Activated T-helper 1 cell treated with anti-CD3 and anti-CD28 coated beads, Interleukin-12 subunit alpha, Interleukin-12 subunit beta, Interleukin-2, Interleukin-4 antibody, amounts not matched to agents 30 ng/mL and 10 ng/mL and 1 ng/mL, durations not matched to agents 14 hours and 24 hours and 36 hours (primary cell): ENCODE measurements around the gene MRPL19. TPM values are rescaled to one million over a fixed set of nuclear protein-coding genes. Genes with fewer than 3 reads are reported as not detected.

Experiments used
- DNase-seq: peaks from one replicate; pipeline ENCODE4 v3.0.0; 2021; ENCODE audit warnings: low spot score
- H3K27ac Mint-ChIP-seq: one replicate; pipeline ENCODE4 v1.8.0; 2021; ENCODE audit warnings: mild to moderate bottlenecking, mixed read lengths
- H3K27me3 Mint-ChIP-seq: one replicate; pipeline ENCODE4 v1.8.0; 2022; ENCODE audit warnings: mild to moderate bottlenecking, moderate library complexity, mixed read lengths; ENCODE audit not compliant: insufficient read depth
- H3K36me3 Mint-ChIP-seq: one replicate; pipeline ENCODE4 v1.8.0; 2021; ENCODE audit warnings: low read depth, mixed read lengths
- H3K4me1 Mint-ChIP-seq: one replicate; pipeline ENCODE4 v1.8.0; 2021; ENCODE audit warnings: low read depth, mixed read lengths
- H3K4me3 Mint-ChIP-seq: one replicate; pipeline ENCODE4 v1.8.0; 2021; ENCODE audit warnings: mild to moderate bottlenecking, moderate library complexity, mixed read lengths
- H3K9me3 Mint-ChIP-seq: one replicate; pipeline ENCODE4 v1.8.0; 2021; ENCODE audit warnings: mixed read lengths
- intact Hi-C: fragments of 100-400 bp; cut with micrococcal nuclease; formaldehyde crosslinking; loops from one replicate; pipeline ENCODE4 v1.15.1; 2024
- total RNA-seq: library from RNA; stranded (reverse); gene quantifications from 2 replicates; pipeline ENCODE4 v1.2.3, GENCODE V29; 2022

MRPL19 gene
- total RNA-seq, 1 donor from 2014 or later: 75.0 TPM

- intact Hi-C loops: no loop called here
- no peak overlapping the region for H3K27ac Mint-ChIP-seq
- H3K4me1 Mint-ChIP-seq: no peaks in the 10 kb centered on the region
- peaks cover 17% of the 10 kb centered on the region for H3K27me3 Mint-ChIP-seq
- H3K36me3 Mint-ChIP-seq: no peaks in the 10 kb centered on the region
- H3K4me3 Mint-ChIP-seq: no peak overlapping the region
- no peaks in the 10 kb centered on the region for H3K9me3 Mint-ChIP-seq
- DNase-seq: no peak
These were observed 24.1 kb upstream of the MRPL19 start for GRCh38 chr2:75622500-75622899.

- DNase-seq: no peak
- Mint-ChIP-seq H3K9me3 (no peaks in the 10 kb centered on the region), H3K27ac (no peak overlapping the region), H3K27me3 (peaks cover 17% of the 10 kb centered on the region), H3K4me3 (no peak overlapping the region), H3K36me3 (no peaks in the 10 kb centered on the region), H3K4me1 (no peaks in the 10 kb centered on the region)
- intact Hi-C loops: no loop called here
These were observed 23.7 kb upstream of the MRPL19 start for GRCh38 chr2:75622929-75623328.

- Mint-ChIP-seq H3K4me1 (no peaks in the 10 kb centered on the region), H3K27ac (no peak overlapping the region), H3K4me3 (no peak overlapping the region), H3K9me3 (no peaks in the 10 kb centered on the region), H3K36me3 (no peaks in the 10 kb centered on the region), H3K27me3 (peaks cover 13% of the 10 kb centered on the region)
- DNase-seq: peak; percentile 26
- intact Hi-C loops: loop anchor here (5.0 kb wide), 2 partner anchors 161 to 936 kb away; no protein-coding TSS in a partner anchor
These were observed 18.6 kb upstream of the MRPL19 start for GRCh38 chr2:75627902-75628504.

- H3K4me3 Mint-ChIP-seq: no peak overlapping the region
- DNase-seq: no peak
- peaks cover 14% of the 10 kb centered on the region for H3K27me3 Mint-ChIP-seq
- H3K36me3 Mint-ChIP-seq: no peaks in the 10 kb centered on the region
- intact Hi-C loops: no loop called here
- no peak overlapping the region for H3K27ac Mint-ChIP-seq
- no peaks in the 10 kb centered on the region for H3K4me1 Mint-ChIP-seq
- no peaks in the 10 kb centered on the region for H3K9me3 Mint-ChIP-seq
These were observed 14.4 kb upstream of the MRPL19 start for GRCh38 chr2:75632091-75632701.

GRCh38 chr2:75632813-75633212 is 13.8 kb upstream of the MRPL19 start:
- peaks cover 15% of the 10 kb centered on the region for H3K27me3 Mint-ChIP-seq
- H3K4me1 Mint-ChIP-seq: no peaks in the 10 kb centered on the region
- H3K27ac Mint-ChIP-seq: no peak overlapping the region
- intact Hi-C loops: no loop called here
- H3K36me3 Mint-ChIP-seq: no peaks in the 10 kb centered on the region
- no peak overlapping the region for H3K4me3 Mint-ChIP-seq
- no peaks in the 10 kb centered on the region for H3K9me3 Mint-ChIP-seq
- no peak for DNase-seq

- DNase-seq: no peak
- no peak overlapping the region for H3K27ac Mint-ChIP-seq
- peaks cover 21% of the 10 kb centered on the region for H3K27me3 Mint-ChIP-seq
- intact Hi-C loops: no loop called here
- no peaks in the 10 kb centered on the region for H3K36me3 Mint-ChIP-seq
- H3K4me3 Mint-ChIP-seq: no peak overlapping the region
- H3K9me3 Mint-ChIP-seq: no peaks in the 10 kb centered on the region
- H3K4me1 Mint-ChIP-seq: no peaks in the 10 kb centered on the region
These were observed 13.0 kb upstream of the MRPL19 start for GRCh38 chr2:75633620-75634019.

GRCh38 chr2:75634945-75635344 is 11.6 kb upstream of the MRPL19 start:
- Mint-ChIP-seq H3K27ac (no peak overlapping the region), H3K36me3 (no peaks in the 10 kb centered on the region), H3K27me3 (peaks cover 27% of the 10 kb centered on the region), H3K4me3 (no peak overlapping the region), H3K9me3 (no peaks in the 10 kb centered on the region), H3K4me1 (peaks cover under 1% of the 10 kb centered on the region)
- DNase-seq: no peak
- intact Hi-C loops: no loop called here

GRCh38 chr2:75637568-75637967 is 9.0 kb upstream of the MRPL19 start:
- Mint-ChIP-seq H3K27me3 (peaks cover 25% of the 10 kb centered on the region), H3K4me3 (no peak overlapping the region), H3K4me1 (peaks cover 12% of the 10 kb centered on the region), H3K27ac (no peak overlapping the region), H3K36me3 (no peaks in the 10 kb centered on the region), H3K9me3 (no peaks in the 10 kb centered on the region)
- no peak for DNase-seq
- intact Hi-C loops: no loop called here

- intact Hi-C loops: loop anchor here (1.0 kb wide), 1 partner anchor 37 kb away; no protein-coding TSS in a partner anchor
- H3K36me3 Mint-ChIP-seq: peaks cover 4% of the 10 kb centered on the region
These were observed 5.9 kb upstream of the MRPL19 start for GRCh38 chr2:75640621-75641121.

GRCh38 chr2:75641587-75641986 is 5.0 kb upstream of the MRPL19 start:
- Mint-ChIP-seq H3K4me1 (peaks cover 19% of the 10 kb centered on the region), H3K27me3 (peaks cover 18% of the 10 kb centered on the region), H3K9me3 (no peaks in the 10 kb centered on the region), H3K27ac (no peak overlapping the region), H3K4me3 (no peak overlapping the region), H3K36me3 (peaks cover 4% of the 10 kb centered on the region)
- intact Hi-C loops: no loop called here
- DNase-seq: no peak

More at GRCh38 chr2:75640621-75641121, 5.9 kb upstream of the MRPL19 start:
- Mint-ChIP-seq H3K4me1 (peaks cover 12% of the 10 kb centered on the region), H3K4me3 (no peak overlapping the region), H3K27me3 (peaks cover 18% of the 10 kb centered on the region), H3K27ac (no peak overlapping the region), H3K9me3 (no peaks in the 10 kb centered on the region)
- peak; percentile 21 for DNase-seq

GRCh38 chr2:75643980-75644379 is 2.6 kb upstream of the MRPL19 start:
- H3K27ac Mint-ChIP-seq: no peak overlapping the region
- no peak overlapping the region for H3K4me3 Mint-ChIP-seq
- DNase-seq: no peak
- no peaks in the 10 kb centered on the region for H3K9me3 Mint-ChIP-seq
- intact Hi-C loops: no loop called here
- H3K36me3 Mint-ChIP-seq: peaks cover 10% of the 10 kb centered on the region
- peaks cover 38% of the 10 kb centered on the region for H3K4me1 Mint-ChIP-seq
- peaks cover 8% of the 10 kb centered on the region for H3K27me3 Mint-ChIP-seq

GRCh38 chr2:75645643-75646042 is 940 bp upstream of the MRPL19 start:
- H3K4me3 Mint-ChIP-seq: no peak overlapping the region
- H3K27me3 Mint-ChIP-seq: peaks cover 1% of the 10 kb centered on the region
- H3K27ac Mint-ChIP-seq: no peak overlapping the region
- H3K36me3 Mint-ChIP-seq: peaks cover 26% of the 10 kb centered on the region
- H3K9me3 Mint-ChIP-seq: no peaks in the 10 kb centered on the region
- DNase-seq: no peak
- peaks cover 39% of the 10 kb centered on the region for H3K4me1 Mint-ChIP-seq
- intact Hi-C loops: loop anchor here (1.0 to 5.0 kb wide), 3 partner anchors 65 to 811 kb away; partner anchors contain the start of genes GCFC2, HK2 and POLE4

- H3K36me3 Mint-ChIP-seq: peaks cover 28% of the 10 kb centered on the region
- peaks cover 35% of the 10 kb centered on the region for H3K4me1 Mint-ChIP-seq
- H3K4me3 Mint-ChIP-seq: peak overlapping the region; percentile 97
- H3K27me3 Mint-ChIP-seq: peaks cover 1% of the 10 kb centered on the region
- intact Hi-C loops: loop anchor here (1.0 to 5.0 kb wide), 3 partner anchors 64 to 812 kb away; partner anchors contain the start of genes GCFC2, HK2 and POLE4
- H3K27ac Mint-ChIP-seq: peak overlapping the region; percentile 95
- DNase-seq: no peak
- H3K9me3 Mint-ChIP-seq: no peaks in the 10 kb centered on the region
These were observed 447 bp upstream of the MRPL19 start for GRCh38 chr2:75646090-75646582.
